GM19463 (cell line): ENCODE results near the gene MYO1H.
"Not testable (repeated sequence)": the region's sequence is repeated elsewhere in the genome, so short reads cannot be mapped to it uniquely, and the experiment has no call there.

Experiments used
- ATAC-seq: cut with Tn5 transposase; IDR thresholded peaks from one replicate; pipeline ENCODE4 v1.9.1; 2021; ENCODE audit warnings: mild to moderate bottlenecking, moderate library complexity; ENCODE audit not compliant: unreplicated experiment

MYO1H gene

DNA sequence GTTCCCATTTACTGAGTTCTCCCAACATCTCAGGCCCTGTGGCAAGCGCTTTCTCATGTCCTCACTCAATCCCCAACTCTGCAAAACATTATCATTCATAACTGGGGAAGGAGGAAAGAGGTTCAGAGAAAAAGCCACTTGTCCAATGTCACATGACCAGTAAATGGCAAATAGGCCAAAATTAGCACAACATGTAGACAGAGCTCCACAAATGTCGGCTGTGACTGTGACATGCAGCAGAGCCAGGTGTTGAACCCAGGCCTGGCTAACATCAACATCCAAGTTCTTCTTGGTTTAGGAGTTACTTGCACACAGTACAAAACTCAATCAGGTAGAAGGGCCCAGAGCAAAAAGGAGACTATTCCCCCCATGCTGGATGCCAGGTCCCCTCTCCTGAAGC, 118.6 kb downstream of the MYO1H start:
- no peak for ATAC-seq

DNA sequence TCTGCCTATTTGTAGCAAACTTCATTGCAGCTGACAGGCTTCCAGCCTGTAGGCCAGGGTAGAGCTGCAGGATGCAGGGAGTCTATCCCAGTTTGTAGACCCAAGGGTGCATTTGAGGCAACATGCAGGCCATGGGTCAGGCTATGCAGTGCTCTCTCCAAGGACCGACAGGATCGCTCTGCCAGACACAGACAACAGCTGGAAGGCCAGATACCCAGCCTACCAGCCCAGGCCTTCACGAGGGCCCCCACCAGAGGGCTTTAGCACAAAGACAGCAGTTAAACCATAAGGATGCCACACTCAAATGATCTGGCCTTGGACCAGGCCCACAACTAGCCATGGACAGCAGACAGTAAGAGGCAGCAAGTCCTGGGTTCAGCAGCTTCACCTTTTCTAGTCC, 119.1 kb downstream of the MYO1H start:
- ATAC-seq, result no peak

DNA sequence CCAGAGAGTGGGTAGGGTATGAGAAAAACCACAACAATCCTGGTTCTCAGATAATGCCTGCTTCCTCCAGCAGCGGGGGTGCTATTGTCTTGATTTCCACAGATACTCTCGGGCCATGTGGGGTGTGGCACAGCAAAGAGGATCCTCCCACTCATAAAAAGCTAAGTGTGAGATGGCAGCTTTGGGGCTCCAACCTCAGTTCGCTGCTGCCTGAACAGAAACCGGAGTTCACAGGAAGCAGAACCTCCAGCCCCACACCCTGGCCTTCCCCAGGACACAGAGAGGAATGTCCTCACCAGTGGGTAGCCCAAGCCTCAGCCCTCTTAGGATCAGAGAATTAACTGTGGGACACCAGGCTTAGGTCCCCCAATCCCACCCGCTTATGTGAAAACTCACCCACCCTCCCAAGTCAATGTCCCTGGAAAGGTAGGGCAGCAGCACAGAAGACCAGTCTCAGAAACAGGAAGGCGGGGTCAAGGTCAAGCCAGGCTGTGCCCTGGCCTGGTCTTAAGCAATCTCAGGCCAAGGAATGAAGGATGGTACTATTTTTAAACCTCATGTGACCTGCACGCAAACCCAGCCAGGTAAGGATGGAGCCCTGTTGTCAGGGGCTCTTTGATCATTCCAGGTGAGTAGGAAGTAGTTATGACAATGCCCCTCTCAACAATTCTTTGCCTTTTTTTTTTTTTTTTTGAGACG, 120.4 kb downstream of the MYO1H start:
- ATAC-seq, result no peak

DNA sequence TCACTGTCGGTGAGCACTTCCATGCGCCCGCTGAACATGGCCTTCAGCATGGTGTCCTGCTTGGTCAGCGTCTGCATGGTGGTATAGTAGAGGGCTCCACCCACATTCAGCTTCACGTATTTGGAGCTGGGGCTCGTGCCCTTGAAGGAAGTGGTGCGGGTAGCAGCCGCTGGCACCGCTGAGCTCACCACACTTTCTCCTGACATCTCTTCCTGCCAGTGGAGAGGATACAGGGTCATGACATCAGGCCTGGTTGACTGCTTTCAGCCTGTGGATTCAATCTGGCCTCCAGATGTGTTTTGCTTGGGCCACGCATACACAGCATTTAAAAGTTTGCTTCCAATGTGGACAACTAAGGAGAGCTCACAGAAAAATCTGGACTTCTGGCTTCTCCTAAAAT, 121.8 kb downstream of the MYO1H start:
- ATAC-seq, result no peak

DNA sequence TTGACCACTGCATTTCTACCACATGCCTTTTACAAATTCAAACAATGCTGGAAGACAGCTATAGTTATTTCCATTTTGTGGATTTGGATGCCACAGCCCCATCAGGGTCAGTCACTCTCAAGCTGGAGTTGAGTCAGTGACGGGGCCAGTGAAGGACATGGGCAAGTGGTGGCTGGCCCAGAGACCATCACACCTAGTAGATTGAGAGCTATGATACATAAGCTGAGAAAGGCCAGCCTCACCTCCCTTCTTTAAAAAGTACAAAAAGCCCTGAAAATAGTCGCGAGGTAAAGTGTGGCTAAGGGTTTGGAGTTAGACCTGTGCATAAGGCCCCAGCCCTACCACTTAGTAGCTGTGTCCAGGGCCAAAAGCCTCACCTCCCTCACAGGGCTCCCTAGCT, 125.3 kb downstream of the MYO1H start:
- ATAC-seq, result no peak

DNA sequence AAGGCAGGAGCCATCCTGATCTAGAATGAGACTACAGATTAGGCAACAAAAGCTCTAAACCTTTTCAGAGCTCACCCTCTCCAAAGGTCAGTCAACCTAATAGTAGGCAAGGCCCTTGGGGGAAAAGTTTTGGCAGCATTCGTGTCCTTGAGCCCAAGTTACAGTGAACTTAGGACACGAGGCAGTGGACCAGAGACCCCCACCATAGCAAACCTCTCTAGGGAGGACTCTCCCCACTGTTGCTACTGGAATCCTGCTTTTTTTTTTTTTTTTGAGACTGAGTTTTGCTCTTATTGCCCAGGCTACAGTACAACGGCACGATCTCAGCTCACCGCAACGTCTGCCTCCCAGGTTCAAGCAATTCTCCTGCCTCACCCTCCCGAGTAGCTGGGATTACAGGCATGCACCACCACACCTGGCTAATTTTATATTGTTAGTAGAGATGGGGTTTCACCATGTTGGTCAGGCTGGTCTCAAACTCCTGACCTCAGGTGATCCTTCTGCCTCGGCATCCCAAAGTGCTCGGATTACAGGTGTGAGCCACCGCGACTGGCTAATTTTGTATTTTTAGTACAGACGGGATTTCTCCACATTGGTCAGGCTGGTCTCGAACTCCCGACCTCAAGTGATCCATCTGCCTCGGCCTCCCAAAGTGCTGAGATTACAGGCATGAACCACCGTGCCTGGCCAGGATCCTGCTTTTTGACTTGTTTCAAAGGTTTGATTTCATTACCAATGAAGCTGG, 126.0 kb downstream of the MYO1H start:
- not testable (repeated sequence) for ATAC-seq

DNA sequence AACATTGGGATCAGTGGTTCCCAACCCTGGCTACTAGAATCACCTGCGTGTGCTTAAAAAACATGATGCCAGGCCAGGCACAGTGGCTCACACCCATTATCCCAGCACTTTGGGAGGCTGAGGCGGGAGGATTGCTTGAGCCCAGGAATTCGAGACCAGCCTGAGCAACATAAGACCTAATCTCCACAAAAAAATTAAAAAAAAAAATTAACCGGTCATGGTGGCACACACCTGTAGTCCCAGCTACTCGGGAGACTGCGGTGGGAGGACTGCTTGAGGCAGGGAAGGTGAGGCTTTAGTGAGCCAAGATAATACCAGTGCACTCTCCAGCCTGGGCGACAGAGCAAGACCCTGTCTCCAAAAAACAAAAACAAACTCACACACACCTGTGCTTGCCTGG, 127.4 kb downstream of the MYO1H start:
- ATAC-seq, result no peak

DNA sequence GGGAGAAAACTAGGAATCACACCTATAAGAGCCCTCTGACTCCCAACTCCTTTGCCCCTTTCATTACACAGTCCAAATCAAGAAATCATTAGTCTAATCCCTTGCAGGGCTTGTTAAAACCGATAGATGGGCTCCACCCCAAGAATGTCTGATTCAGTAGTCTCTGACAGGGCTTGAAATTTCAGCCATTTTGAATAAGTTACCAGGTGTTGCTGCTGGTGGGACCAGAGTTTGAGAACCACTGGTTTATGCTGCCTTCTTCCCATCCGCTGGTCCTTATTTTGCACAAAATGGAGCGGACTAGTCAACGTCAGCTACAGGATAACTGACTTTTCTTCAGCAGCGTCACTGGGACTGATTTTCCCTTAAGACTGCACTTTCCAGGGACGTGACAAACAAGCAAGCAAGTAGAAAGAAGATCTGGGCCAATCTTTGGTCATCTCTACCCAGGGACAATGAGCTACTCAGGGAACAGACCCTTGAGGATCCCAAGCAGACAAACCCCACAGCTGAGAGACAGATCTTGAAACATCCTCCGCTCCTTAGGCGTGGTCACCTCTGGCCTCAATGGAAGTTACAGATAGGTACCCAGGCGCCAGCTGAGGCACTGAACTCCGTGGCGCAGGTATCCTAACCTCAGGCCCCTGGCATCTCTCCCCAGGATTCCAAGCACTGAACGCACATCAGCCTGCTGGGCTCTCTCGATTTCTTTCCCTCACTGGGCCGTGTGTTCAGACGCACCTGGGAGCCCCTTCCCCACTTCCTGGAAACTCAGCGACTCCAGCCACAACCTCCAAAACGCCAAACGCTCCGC, 128.5 kb downstream of the MYO1H start:
- no peak for ATAC-seq

DNA sequence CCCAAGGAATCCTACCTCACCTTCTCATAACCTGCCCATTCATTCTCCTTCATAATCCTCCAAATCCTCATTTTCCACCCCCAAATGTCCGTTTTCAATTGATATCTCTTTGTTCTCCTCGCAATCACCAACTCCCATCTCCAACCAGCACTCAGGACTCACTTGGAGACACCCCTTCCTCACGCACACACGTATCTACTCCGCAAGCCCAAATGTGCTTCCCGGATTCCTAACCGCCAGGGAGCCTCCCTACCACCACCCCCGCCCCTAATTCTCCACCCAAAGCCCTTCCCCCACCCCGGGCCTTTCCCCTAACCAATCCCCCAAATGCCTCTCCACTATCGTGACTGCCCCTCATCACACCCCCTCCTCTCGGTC, 129.1 kb downstream of the MYO1H start:
- ATAC-seq, result no peak

DNA sequence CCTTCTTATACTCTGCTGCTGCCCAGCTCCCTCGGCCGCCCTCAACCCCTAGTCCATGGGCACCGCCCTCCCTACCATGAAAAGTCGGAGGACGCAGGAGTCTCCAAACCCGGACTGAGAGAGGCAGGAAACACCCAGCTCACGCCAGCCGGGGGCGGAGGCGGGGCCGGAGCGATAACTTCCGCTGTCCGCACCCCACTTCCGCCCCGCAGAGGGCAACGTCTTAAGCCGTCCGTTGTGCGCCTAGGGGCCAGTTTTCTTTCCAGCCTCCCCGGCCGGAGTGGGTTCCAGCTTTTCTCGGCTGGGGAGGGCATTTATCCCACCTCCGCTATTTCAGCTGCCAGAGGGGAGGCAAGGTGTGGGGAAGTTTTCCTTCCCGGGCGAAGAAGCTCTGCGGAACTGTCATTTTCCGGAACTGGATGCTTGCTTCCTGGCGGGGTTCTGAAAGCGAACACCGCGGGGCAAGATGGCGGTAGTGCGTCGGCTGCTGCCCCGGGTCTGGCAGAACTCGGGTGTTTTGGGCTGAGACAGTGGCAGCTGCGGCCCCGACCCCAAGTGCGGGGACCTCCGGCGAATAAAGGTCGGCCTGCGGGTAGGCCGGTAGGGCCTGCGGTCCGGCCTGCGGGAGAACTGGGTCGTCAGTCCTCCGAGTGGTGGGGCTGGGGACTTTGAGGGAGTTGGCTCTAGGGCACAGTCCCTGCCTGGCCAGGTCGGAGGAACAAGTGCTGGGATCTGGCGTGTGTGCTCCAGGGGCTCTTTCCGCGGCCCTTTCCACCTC, 129.7 kb downstream of the MYO1H start, which contains the start of the genes KCTD10 and UBE3B:
KCTD10 (minus strand) TSS at position 116 of the 778 bp plus-strand sequence; CDS start at position 78, 38 bp downstream.
UBE3B (plus strand) TSS at position 450 of the 778 bp plus-strand sequence. CDS start 5,918 bp downstream, outside the sequence.
- ATAC-seq, result peak; percentile 96

DNA sequence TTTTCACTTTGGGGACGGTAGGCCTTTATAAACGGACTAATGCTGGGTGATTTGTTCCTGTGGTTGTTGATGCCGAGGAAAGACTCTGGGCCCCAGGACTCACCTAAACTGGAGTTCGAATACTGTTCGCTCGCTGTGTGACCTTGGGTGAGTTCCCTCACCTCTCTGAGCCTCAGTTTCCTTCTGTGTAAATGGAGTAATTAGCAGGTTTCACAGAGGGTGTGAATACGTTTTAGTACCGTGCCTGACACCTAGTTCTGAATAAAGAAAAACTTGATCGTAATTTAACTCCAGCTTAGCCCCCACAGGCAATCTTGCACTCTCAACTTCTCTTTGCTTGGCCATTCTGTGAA, 130.2 kb downstream of the MYO1H start:
- ATAC-seq, result no peak

DNA sequence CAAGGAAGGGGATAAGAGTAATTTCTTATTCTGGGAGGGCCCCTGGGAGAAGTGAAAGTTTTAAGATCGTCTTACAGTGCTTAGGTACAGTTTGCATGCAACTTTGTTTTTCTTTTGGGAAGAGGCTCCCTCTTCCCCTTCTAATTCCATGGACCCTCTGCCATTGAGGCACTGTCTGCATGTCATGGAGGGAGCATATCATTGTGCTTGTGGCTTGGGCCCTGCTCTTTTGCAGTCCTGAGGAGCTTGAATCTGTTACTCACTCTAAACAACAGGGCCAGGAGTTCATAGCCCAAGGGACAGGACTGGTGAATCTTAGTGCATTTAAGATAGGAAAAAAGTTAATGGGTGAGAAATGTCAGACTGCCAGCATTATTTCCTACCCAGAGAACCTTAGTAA, 132.1 kb downstream of the MYO1H start:
- no peak for ATAC-seq

DNA sequence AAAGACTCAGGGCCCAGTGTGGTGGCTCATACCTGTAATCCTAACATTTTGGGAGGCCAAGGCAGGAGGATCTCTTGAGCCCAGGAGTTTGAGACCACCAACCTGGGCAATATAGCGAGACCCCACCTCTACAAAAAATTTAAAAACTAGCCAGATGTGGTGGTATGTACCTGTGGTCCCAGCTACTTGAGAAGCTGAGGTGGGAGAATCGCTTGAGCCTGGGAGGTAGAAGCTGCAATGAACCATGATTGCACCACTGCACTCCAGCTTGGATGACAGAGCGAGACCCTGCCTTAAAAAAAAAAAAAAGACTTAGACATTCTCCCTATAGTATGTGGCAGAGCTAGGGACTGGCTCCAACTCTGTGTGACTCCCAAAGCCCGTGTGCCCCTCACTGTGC, 132.7 kb downstream of the MYO1H start:
- ATAC-seq, result no peak

DNA sequence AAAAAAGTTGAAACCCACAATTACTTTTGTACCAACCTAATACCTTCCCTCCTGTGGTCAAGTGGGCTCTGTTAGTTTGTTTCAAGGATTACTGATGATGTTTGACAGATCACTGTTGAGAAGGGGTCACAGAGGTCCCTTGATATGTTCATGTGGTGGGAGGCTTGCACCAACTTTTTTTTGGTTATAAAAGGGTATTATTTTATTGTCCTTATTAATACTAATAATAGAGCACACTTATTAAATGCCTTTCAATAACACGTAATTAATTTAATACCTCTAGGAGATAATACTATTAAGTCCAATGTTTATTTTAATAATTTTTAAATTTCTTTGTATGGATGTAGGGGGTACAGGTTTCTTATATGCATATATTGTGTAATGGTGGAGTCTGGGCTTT, 134.2 kb downstream of the MYO1H start:
- no peak for ATAC-seq

DNA sequence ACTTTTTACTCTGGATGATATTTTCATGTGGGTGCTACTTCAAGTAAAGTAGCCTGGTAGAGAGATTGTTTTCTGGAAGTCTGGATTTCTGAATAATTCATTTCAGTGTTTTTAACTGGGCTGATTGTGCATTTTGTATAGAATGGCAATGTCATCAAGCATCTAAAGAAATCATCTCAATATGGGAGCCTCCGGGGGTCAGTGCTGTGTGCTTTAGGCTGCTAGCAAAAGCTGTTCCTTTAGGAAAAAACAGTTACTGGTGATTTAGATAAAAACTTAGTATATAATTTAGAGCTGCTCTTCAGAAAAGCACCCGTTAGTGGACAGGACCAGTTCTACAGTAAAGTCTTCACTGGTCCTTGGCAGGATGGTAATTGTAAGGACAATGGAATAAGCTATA, 134.8 kb downstream of the MYO1H start:
- no peak for ATAC-seq

DNA sequence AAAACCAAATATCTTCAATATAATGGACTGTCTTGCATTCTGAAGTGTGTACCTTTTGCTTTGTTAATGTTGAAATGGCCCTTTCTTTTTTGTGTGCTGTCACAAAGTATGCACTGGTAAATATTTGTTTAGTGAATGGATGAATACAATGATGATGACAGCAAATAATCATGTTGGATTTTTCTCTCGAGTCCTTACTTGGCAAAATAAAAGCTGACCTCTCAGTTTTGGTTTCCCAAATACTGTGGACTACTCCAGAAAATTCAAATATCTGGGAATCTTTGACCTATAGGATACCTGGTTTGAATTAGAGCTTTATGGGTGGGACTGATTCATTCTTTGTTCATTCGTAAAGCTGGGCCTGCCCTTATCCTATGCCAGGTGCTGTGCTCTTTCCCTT, 135.2 kb downstream of the MYO1H start:
- ATAC-seq, result no peak

DNA sequence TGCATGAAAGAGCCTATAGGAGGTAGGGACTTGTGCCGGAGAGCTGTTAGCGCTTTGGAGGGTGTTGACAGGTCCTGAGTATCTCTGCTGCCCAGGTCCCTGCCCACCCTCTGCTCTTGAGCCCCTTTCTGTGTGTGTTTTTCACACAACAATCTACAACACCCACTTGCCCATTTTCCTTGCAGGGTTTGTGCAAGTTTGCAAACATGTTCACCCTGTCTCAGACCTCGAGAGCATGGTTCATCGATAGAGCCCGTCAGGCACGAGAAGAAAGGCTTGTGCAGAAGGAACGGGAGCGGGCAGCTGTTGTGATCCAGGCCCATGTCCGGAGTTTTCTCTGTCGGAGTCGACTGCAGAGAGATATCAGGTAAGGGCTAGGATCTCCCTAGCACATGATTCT, 135.6 kb downstream of the MYO1H start:
- ATAC-seq, result no peak

DNA sequence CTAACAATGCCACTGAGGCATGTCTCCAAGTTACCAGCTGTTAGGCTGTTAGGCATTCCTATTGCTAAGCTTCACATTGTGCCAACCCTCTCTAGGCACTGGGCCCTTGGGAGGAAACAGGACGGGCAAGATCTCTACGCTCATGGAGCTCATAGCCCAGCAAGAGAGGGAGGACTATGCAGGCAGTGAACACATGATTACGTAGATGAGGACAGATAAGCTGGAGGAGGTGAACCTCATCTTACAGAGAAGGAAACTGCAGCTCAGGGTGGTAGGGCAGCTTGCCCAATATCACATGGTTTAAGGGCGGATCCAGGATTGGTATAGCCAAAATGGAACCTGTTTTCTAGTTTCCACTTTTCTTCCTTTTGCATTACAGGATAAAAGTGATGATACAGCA, 137.5 kb downstream of the MYO1H start:
- no peak for ATAC-seq

DNA sequence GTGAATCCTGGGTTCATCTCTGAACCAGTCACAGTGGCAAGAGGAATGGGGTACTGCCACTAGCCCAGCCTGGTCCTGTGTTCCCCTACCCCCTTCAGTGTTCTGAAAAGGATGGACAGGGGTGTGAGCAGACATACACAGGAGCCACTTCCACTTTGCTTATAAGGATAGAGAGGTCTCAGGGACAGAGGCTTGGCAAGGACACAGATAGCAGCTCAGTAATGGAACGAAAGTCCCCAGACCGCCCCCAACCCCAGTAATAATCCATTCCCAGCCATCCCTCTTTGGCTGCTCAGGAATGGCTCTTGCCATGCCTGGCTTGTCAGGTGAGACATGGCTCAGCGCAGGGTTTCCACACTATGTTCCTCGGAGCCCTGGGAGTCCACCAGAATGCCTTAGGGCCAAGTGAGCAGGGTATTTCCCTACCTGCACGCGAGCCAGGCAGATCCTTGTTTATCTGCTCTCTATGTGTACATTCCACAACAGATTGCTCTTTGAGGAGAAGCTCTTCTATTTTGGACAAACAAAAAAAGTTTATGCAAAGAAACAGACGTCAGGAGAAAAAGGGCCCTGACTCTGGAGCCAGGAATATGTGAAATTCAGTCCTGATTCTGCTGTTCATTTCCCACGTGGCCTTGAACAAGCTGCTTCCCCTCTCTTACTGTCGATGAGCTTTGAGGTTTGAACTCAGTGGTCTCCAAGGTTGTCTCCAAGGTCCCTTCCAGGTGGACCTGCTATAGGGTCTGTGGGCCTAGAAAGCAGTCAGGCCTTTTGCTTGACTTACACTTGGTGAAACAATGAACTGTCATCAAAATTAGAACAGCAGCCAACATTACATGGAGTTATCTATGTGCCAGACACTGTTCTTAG, 139.7 kb downstream of the MYO1H start:
- ATAC-seq, result no peak

DNA sequence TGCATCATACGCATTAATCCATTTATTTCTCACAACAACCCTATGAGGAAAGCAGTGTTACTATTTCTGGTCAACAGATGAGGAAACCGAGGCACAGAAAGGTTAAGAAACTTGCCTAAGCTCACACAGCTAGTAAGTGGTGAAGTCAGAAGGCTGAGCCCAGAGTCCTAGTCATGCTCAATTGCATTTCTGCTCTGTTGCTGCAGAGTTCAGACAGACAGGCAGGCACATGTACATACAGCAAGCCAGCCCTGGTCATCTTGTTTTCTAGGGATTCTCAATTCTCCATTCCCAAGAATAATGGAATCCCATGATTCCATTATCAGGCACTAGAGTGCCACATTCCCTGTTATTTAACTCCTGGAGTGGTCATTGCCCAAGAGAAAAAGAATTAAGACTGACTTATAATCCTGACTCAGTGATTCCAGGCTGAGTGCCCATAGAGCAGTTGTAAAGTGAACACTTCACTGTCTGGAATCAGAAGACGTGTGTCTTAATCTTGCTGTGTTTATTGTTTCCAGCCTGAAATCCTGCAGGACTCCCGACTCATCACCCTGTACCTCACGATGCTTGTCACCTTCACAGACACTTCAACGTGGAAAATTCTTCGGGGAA, 140.5 kb downstream of the MYO1H start:
- ATAC-seq, result no peak
